GM19025 (cell line): ENCODE results near the gene RAB31.

Experiments
- ATAC-seq: cut with Tn5 transposase; IDR thresholded peaks from one replicate; pipeline ENCODE4 v1.9.1; 2021; ENCODE audit warnings: mild to moderate bottlenecking, low read depth, moderate library complexity; ENCODE audit not compliant: unreplicated experiment

The RAB31 gene

DNA sequence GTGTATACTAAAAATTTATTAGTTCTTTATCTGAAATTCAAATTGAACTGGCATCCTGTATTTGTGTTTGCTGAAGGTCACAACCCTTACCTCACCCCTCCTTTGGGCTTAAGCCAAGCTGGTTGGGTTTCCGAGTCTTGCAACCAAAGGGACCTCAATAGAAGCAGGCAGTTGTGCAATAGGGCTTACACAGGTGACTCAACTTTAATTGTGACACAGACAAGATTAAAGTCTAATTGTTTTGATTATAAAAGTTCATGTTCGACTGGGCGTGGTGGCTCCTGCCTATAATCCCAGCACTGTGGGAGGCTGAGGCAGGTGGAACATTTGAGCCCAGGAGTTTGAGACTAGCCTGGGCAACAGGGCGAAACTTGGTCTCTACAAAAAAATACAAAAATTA lies 71.5 kb downstream of the RAB31 start:
- ATAC-seq, result no peak

- ATAC-seq, result no peak
These were observed 74.2 kb downstream of the RAB31 start for GRCh38 chr18:9782073-9782857.

DNA sequence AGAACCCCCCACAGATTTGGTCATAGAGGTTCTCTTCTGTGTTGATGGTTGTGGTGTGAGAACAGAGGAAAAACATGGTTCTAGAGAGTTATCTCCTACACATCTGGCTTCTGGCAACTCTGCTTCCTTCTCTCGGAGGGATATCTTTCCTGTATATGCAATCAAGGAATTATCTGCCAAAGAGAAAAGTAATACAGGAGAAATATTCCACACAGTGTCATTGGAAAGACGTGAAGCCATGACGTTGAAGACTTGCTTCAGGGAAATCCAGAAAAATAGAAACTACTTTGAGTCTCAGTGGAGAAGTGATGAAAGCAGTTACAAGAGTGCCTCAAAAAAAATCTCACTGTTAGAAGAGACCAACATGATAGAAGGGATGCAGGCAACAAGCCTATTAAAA lies 78.5 kb downstream of the RAB31 start:
- no peak for ATAC-seq

DNA sequence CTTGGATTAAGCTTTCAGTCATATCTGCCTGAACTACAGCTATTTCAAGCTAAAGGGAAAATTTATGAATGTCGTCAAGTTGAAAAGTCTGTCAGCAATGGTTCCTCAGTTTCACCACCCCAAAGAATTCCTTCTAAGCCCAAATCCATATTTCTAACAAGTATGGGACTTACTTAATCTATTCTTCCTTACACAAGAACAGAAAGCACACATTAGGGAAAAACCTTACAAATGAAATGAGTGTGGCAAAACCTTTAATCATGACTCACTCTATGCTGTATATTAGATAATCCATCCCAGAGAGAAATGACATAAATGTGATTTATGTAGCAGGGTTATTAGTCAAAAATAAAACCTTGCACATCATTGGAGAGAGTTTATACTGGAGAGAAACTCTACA lies 78.9 kb downstream of the RAB31 start:
- no peak for ATAC-seq

DNA sequence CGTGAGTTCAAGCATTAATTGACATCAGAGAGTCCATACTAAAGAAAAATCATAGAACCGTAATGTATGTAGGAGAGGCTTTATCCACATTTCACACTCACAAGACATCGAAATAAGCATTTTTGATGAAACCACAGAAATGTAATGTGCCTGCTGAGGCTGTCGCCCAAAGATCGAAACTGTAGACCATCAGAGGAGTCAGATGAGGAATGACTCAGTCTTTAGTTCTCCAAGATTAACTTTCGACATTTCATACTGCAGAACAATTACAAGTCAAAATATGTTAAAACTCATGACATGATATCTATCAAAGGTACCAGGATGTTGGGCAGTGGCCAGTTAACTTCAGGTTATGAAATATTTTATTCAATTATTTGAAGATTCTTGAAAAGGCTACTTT lies 79.6 kb downstream of the RAB31 start:
- ATAC-seq, result no peak

DNA sequence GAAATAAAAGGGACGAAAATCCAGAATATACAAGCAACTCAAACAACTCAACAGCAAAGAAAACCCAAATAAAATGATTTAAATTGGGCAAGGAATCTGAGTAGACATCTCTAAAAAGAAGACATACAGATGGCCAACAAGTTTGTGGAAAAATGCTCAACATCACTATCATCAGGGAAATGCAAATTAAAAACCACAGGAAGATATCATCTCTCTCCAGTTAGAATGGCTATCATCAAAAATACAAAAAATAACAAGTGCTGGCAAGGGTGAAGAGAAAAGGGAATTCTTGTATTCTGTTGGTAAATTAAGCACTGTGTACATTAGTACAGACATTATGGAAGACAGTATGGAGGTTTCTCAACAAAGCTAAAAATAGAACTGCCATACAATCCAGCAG lies 80.0 kb downstream of the RAB31 start:
- no peak for ATAC-seq

- no peak for ATAC-seq
These were observed 80.8 kb downstream of the RAB31 start for GRCh38 chr18:9788860-9789259.

- ATAC-seq, result no peak
These were observed 82.2 kb downstream of the RAB31 start for GRCh38 chr18:9790261-9790660.

- no peak for ATAC-seq
These were observed 83.9 kb downstream of the RAB31 start for GRCh38 chr18:9791991-9792390.

- no peak for ATAC-seq
These were observed 84.6 kb downstream of the RAB31 start for GRCh38 chr18:9792565-9793245.

- no peak for ATAC-seq
These were observed 87.9 kb downstream of the RAB31 start for GRCh38 chr18:9796011-9796410.

- no peak for ATAC-seq
These were observed 88.9 kb downstream of the RAB31 start for GRCh38 chr18:9796935-9797549.

GRCh38 chr18:9802175-9803062 lies 94.3 kb downstream of the RAB31 start:
- no peak for ATAC-seq

GRCh38 chr18:9803063-9803697 lies 95.1 kb downstream of the RAB31 start:
- no peak for ATAC-seq

- ATAC-seq, result no peak
These were observed 95.8 kb downstream of the RAB31 start for GRCh38 chr18:9803698-9804516.

GRCh38 chr18:9804517-9805104 lies 96.5 kb downstream of the RAB31 start:
- ATAC-seq, result no peak

- ATAC-seq, result no peak
These were observed 98.8 kb downstream of the RAB31 start for GRCh38 chr18:9806905-9807304.

- ATAC-seq, result no peak
These were observed 100.5 kb downstream of the RAB31 start for GRCh38 chr18:9808295-9809241.
